ENCODE measurements around the gene ZFP91. TPM values are rescaled to one million over a fixed set of nuclear protein-coding genes. Genes with fewer than 3 reads are reported as not detected.

The ZFP91 gene
- total and polyA plus RNA-seq, 9 donors: 31.2 to 46.6 (median 38.9) TPM

DNA sequence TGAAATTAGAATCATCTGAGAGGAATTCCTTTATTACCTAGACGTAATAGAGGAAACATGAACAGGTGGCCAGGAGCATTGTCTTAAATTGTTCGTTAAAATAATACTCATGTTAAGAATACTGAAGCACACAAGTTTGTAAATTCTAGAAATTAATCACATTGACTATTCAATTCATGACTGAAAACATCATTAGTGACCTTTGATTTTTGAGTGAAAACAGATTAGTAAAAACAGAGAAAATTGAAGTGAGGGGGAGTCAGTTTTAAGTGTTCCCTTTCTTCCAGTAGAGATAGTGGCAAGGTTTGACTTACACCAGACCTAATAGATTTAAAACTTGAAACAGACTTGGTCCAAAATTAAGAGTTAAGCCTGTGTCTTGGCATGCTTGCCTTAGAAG, 1.4 kb downstream of the ZFP91 start:
- Histone ChIP-seq H3K4me3 (ENCODE audit: low read length) (peak overlapping the region; percentile 81), H3K36me3 (ENCODE audit: control insufficient read depth, insufficient read depth, low read length) (no peaks in the 10 kb centered on the region), H3K27ac (ENCODE audit: low read length) (peak overlapping the region; percentile 98), H3K9me3 (replicated peaks; ENCODE audit: control insufficient read depth, low read depth, low read length) (no peaks in the 10 kb centered on the region), H3K27me3 (ENCODE audit: control insufficient read depth, insufficient read depth, low read length) (no peaks in the 10 kb centered on the region), H3K4me1 (ENCODE audit: control insufficient read depth, insufficient read depth, low read length) (peaks cover 8% of the 10 kb centered on the region)
- peak; percentile 6 for DNase-seq
- no CpG with 5 or more reads among the region's 2 CpGs for WGBS (ENCODE audit: insufficient coverage)

DNA sequence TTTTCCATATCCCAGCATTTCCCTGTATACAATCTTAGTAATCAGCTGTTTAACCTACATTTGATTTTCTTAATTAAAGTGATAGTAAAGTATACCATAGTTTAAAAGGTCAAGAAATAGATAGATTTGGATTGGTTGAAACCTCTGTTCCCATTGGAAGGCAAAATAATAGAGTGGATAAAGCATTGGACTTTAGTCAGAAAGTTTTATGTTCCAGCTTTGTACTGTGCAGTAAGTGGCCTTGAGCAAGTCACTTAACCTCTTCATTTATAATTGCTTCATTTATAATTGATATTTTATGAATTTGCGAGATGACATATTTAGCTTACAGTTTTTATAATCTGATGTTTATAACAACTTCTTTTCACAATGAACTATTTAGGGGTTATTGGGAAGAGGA, 3.6 kb downstream of the ZFP91 start:
- Histone ChIP-seq H3K36me3 (ENCODE audit: control insufficient read depth, insufficient read depth, low read length) (no peaks in the 10 kb centered on the region), H3K4me3 (ENCODE audit: low read length) (no peak overlapping the region), H3K9me3 (replicated peaks; ENCODE audit: control insufficient read depth, low read depth, low read length) (no peaks in the 10 kb centered on the region), H3K4me1 (ENCODE audit: control insufficient read depth, insufficient read depth, low read length) (peaks cover 3% of the 10 kb centered on the region), H3K27ac (ENCODE audit: low read length) (no peak overlapping the region), H3K27me3 (ENCODE audit: control insufficient read depth, insufficient read depth, low read length) (no peaks in the 10 kb centered on the region)
- DNase-seq: no peak
- no CpG with 5 or more reads among the region's 1 CpG for WGBS (ENCODE audit: insufficient coverage)

DNA sequence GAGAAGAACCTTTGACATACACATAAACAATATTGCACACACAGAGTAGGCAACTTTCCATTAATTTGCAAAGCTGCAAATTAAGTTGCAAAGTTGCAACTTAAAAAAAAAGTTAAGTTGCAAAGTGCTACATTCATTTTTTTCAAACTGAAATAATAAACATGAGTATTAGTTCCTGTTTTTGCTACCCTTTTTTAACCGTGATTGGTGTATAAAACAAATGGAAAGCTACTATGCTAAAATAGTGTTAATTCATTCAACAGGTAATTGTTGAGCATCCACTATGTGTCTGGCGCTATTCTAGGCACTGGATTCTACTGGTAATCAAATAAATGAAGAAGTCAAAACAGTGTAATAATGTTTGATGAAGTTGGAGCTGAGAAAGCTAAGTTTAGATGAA, 8.1 kb downstream of the ZFP91 start:
- Histone ChIP-seq H3K27ac (ENCODE audit: low read length) (no peak overlapping the region), H3K36me3 (ENCODE audit: control insufficient read depth, insufficient read depth, low read length) (peaks cover 3% of the 10 kb centered on the region), H3K9me3 (replicated peaks; ENCODE audit: control insufficient read depth, low read depth, low read length) (no peaks in the 10 kb centered on the region), H3K4me3 (ENCODE audit: low read length) (no peak overlapping the region), H3K27me3 (ENCODE audit: control insufficient read depth, insufficient read depth, low read length) (no peaks in the 10 kb centered on the region), H3K4me1 (ENCODE audit: control insufficient read depth, insufficient read depth, low read length) (no peaks in the 10 kb centered on the region)
- no peak for DNase-seq
- WGBS (ENCODE audit: insufficient coverage): 90% methylated on average over 1 of the region's 2 CpGs

DNA sequence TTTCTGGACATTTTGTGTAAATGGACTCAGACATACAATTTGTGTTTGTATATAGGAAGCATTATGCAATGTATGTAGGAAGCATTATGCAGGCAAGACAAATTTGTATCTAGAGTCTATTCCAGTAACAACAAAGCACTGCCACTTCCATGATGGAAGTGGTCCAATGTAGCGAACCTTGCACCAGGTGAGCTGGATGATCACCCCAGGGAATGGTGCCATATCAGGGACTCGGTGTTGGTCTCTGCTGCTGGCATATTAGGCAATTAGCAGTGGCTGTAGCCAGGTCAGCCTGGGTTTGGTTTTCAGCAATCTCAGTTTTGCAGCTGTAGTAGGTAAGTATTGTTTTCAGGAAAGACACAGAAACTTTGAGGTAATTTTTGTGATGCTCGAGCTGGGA, 12.8 kb downstream of the ZFP91 start:
- WGBS (ENCODE audit: insufficient coverage): 89% methylated on average over 1 of the region's 3 CpGs
- no peak overlapping the region for H3K27ac ChIP-seq (ENCODE audit: low read length)
- H3K4me3 ChIP-seq (ENCODE audit: low read length): no peak overlapping the region
- no peak for DNase-seq
- H3K9me3 ChIP-seq (replicated peaks; ENCODE audit: control insufficient read depth, low read depth, low read length): no peaks in the 10 kb centered on the region
- no peaks in the 10 kb centered on the region for H3K27me3 ChIP-seq (ENCODE audit: control insufficient read depth, insufficient read depth, low read length)
- H3K36me3 ChIP-seq (ENCODE audit: control insufficient read depth, insufficient read depth, low read length): peaks cover 6% of the 10 kb centered on the region
- H3K4me1 ChIP-seq (ENCODE audit: control insufficient read depth, insufficient read depth, low read length): no peaks in the 10 kb centered on the region

DNA sequence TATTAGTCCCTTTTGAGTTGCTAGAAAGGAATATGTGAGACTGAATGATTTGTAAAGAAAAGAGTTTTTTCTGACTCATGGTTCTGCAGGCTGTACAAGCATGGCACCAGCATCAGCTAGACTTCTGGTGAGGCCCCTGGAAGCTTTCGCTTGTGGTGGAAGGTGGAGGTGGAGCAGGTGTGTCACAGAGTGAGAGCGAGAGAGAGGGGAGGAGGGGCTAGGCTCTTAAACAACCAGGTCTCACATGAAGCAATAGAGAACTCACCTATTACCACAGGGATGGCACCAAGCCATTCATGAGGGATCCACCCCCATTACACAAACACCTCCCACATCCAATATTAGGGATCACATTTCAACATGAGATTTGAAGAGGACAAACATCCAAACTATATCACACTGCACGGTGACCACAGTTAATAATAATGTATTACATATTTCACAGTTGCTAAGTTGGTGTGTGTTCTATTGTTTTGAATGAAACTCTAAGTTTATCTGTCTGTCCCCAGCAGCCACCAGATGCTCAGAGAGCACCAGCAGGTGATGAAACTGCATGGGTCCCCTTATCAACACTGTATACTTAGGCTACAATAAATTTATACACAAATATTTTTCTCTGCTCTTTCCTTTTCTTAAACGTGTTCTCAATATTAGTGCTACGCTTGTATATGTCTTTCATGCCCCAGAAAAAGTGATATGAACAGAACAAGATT, 14.1 kb downstream of the ZFP91 start:
- H3K27me3 ChIP-seq (ENCODE audit: control insufficient read depth, insufficient read depth, low read length): no peaks in the 10 kb centered on the region
- WGBS (ENCODE audit: insufficient coverage): 88% methylated on average over 1 of the region's 5 CpGs
- DNase-seq: no peak
- H3K9me3 ChIP-seq (replicated peaks; ENCODE audit: control insufficient read depth, low read depth, low read length): no peaks in the 10 kb centered on the region
- no peak overlapping the region for H3K4me3 ChIP-seq (ENCODE audit: low read length)
- H3K4me1 ChIP-seq (ENCODE audit: control insufficient read depth, insufficient read depth, low read length): no peaks in the 10 kb centered on the region
- peaks cover 6% of the 10 kb centered on the region for H3K36me3 ChIP-seq (ENCODE audit: control insufficient read depth, insufficient read depth, low read length)
- no peak overlapping the region for H3K27ac ChIP-seq (ENCODE audit: low read length)

DNA sequence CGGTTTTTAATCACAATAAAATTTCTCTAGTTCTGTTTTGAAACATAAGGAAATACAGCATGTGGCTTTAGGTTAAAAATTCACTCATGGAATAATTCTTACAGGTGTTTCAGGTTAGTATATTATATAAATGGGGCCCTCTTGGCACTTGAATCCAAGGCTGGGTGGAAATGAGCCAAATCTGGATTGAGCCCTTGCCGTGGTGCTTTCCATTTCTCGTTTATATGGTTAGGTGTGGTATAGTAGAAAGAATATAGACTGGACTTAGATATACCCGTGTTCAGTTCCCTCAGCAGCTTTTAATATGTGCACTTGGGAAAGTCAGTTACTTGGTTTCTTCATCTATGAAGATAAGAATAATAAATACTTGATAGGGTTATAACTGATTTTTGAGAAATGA, 16.0 kb downstream of the ZFP91 start:
- no peaks in the 10 kb centered on the region for H3K27me3 ChIP-seq (ENCODE audit: control insufficient read depth, insufficient read depth, low read length)
- WGBS (ENCODE audit: insufficient coverage): no CpG with 5 or more reads among the region's 4 CpGs
- H3K36me3 ChIP-seq (ENCODE audit: control insufficient read depth, insufficient read depth, low read length): peaks cover 6% of the 10 kb centered on the region
- H3K9me3 ChIP-seq (replicated peaks; ENCODE audit: control insufficient read depth, low read depth, low read length): no peaks in the 10 kb centered on the region
- DNase-seq: no peak
- H3K27ac ChIP-seq (ENCODE audit: low read length): no peak overlapping the region
- H3K4me1 ChIP-seq (ENCODE audit: control insufficient read depth, insufficient read depth, low read length): no peaks in the 10 kb centered on the region
- H3K4me3 ChIP-seq (ENCODE audit: low read length): no peak overlapping the region

DNA sequence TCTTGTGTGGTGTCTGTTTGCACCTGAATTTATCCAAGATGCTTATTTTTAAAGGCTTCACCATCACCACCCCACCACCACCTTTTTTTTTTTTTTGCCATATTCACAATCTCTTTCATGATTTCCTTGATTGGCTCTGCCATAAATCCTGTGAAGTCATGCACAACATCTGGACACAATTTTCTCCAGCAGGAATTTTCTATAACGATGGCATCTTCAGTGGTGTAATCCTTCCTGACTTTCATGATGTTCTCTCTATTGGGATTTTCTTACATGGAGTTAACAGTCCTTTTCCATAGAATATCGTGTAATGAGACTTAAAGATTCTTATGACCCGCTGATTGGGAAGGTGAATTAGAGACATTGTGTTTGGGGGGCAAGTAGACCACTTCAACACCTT, 17.8 kb downstream of the ZFP91 start:
- Histone ChIP-seq H3K4me3 (ENCODE audit: low read length) (no peak overlapping the region), H3K27ac (ENCODE audit: low read length) (no peak overlapping the region), H3K9me3 (replicated peaks; ENCODE audit: control insufficient read depth, low read depth, low read length) (no peaks in the 10 kb centered on the region), H3K27me3 (ENCODE audit: control insufficient read depth, insufficient read depth, low read length) (no peaks in the 10 kb centered on the region), H3K4me1 (ENCODE audit: control insufficient read depth, insufficient read depth, low read length) (no peaks in the 10 kb centered on the region), H3K36me3 (ENCODE audit: control insufficient read depth, insufficient read depth, low read length) (peaks cover 5% of the 10 kb centered on the region)
- WGBS (ENCODE audit: insufficient coverage): no CpG with 5 or more reads among the region's 3 CpGs
- no peak for DNase-seq

DNA sequence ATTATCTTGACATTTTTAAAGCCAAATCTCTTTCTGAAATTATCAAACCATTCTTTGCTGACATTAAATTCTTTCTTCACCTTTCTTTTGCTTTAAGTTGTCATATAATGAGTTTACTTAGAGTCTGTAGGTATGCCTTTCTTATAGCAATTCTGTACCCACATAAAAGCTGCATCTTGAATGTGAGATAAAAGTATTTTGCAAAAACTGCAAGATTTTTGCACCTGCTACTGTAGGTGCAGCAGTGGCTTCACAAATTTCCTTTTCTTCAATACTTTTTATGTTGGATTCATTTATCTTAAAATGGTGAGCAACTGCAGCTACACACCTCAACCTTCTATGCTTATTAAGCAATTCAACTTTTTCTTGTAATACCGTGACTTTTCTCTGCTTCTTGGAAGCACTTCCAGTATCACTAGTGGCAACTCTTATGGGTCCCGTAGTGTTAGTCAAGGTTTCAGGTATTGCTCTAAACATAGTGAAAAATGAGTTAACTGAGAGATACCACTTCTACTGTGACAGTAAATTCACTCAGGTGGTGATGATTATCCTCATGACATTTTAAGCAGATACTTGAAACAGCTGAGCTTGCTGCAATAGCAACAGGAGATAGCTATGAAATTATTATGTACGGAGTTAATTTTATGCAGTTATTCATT, 18.8 kb downstream of the ZFP91 start:
- Histone ChIP-seq H3K4me3 (ENCODE audit: low read length) (no peak overlapping the region), H3K27me3 (ENCODE audit: control insufficient read depth, insufficient read depth, low read length) (no peaks in the 10 kb centered on the region), H3K36me3 (ENCODE audit: control insufficient read depth, insufficient read depth, low read length) (no peaks in the 10 kb centered on the region), H3K27ac (ENCODE audit: low read length) (no peak overlapping the region), H3K4me1 (ENCODE audit: control insufficient read depth, insufficient read depth, low read length) (no peaks in the 10 kb centered on the region), H3K9me3 (replicated peaks; ENCODE audit: control insufficient read depth, low read depth, low read length) (no peaks in the 10 kb centered on the region)
- no CpG with 5 or more reads among the region's 3 CpGs for WGBS (ENCODE audit: insufficient coverage)
- DNase-seq: no peak

DNA sequence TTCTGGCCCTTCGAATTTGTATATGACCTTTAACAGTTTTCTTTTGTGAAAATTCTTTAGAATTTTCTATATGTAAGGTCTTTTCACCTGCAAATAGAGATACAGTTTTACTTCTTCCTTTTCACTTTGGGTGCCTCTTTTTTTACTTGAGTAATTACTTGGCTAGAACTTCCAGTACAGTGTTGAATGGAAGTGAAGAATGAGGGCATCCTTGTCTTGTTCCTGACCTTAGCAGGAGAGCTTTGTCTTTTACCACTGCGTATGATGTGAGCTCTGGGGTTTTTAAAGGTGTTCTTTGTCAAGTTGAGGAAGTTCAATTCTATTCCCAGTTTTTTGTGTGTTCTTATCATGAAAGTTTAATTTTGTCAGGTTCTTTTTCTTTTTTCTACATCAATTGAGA, 21.6 kb downstream of the ZFP91 start:
- H3K36me3 ChIP-seq (ENCODE audit: control insufficient read depth, insufficient read depth, low read length): no peaks in the 10 kb centered on the region
- H3K27ac ChIP-seq (ENCODE audit: low read length): no peak overlapping the region
- no peaks in the 10 kb centered on the region for H3K4me1 ChIP-seq (ENCODE audit: control insufficient read depth, insufficient read depth, low read length)
- no peak overlapping the region for H3K4me3 ChIP-seq (ENCODE audit: low read length)
- no peak for DNase-seq
- no peaks in the 10 kb centered on the region for H3K9me3 ChIP-seq (replicated peaks; ENCODE audit: control insufficient read depth, low read depth, low read length)
- no peaks in the 10 kb centered on the region for H3K27me3 ChIP-seq (ENCODE audit: control insufficient read depth, insufficient read depth, low read length)
- no CpG with 5 or more reads among the region's 2 CpGs for WGBS (ENCODE audit: insufficient coverage)

DNA sequence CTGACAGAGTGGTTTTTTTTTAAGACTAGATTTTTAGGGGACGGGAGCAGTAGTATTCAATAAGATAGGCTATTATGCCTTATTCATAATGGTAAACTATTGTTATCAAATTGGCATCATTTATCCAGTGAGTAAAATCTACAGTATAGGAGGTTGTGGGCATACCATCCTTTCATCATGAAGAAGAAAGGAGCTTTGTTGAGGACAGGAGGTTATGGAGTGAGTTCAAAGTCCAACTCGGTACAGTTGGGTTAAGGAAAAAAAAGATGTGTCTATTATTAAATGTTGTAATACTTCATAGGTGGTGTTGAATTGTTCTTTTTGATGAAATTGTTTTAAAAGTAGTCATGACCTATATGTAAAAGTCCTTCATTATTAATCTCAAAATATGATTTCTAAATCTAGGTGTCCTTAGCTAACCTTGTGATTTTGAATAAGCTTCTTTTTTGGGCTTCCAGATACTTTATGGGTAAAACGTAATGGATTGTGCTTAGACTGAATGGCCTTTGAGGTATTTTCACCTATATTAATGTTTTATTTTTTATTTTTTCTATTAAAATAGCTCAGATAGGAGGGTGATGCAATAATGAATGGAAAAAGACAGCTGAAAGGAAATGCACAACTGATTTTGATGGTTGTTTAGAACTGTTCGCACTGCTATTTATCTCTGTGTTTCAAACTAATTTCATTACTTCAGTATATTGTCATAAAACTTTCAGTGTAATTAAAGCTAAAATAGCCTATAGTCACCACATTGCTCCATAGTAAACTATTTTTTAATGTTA, 28.3 kb downstream of the ZFP91 start:
- H3K9me3 ChIP-seq (replicated peaks; ENCODE audit: control insufficient read depth, low read depth, low read length): no peaks in the 10 kb centered on the region
- peaks cover 8% of the 10 kb centered on the region for H3K36me3 ChIP-seq (ENCODE audit: control insufficient read depth, insufficient read depth, low read length)
- no peaks in the 10 kb centered on the region for H3K4me1 ChIP-seq (ENCODE audit: control insufficient read depth, insufficient read depth, low read length)
- H3K27me3 ChIP-seq (ENCODE audit: control insufficient read depth, insufficient read depth, low read length): no peaks in the 10 kb centered on the region
- no peak overlapping the region for H3K27ac ChIP-seq (ENCODE audit: low read length)
- no CpG with 5 or more reads among the region's 4 CpGs for WGBS (ENCODE audit: insufficient coverage)
- H3K4me3 ChIP-seq (ENCODE audit: low read length): no peak overlapping the region
- DNase-seq: no peak
